HepG2 (cell line): ENCODE data around the gene LRP5. TPM values are rescaled to one million over a fixed set of nuclear protein-coding genes. Genes with fewer than 3 reads are reported as not detected.

Experiments
- AGO1 ChIP-seq: fragments of 200-400 bp; formaldehyde crosslinking; IDR thresholded peaks from 2 replicates; pipeline ENCODE4 v1.6.1; 2017; ENCODE audit warnings: mild to moderate bottlenecking, low read depth, low read length, moderate library complexity; ENCODE audit not compliant: poor library complexity, severe bottlenecking
- DNMT1 ChIP-seq: sonication (generic); formaldehyde crosslinking; IDR thresholded peaks from 2 replicates; pipeline ENCODE4 v1.5.1; 2020; ENCODE audit warnings: mild to moderate bottlenecking, missing genetic modification reagents
- GATAD1 ChIP-seq: IDR thresholded peaks from 2 replicates; pipeline ENCODE4 v1.6.1; 2016; ENCODE audit warnings: missing genetic modification reagents, missing compliant biosample characterization
- HOXA7 ChIP-seq: sonication (generic); formaldehyde crosslinking; IDR thresholded peaks from 2 replicates; pipeline ENCODE4 v1.8.1; 2022; ENCODE audit warnings: mild to moderate bottlenecking, missing genetic modification reagents, moderate library complexity
- KMT2B ChIP-seq: IDR thresholded peaks from 2 replicates; pipeline ENCODE4 v1.6.1; 2016; ENCODE audit warnings: missing genetic modification reagents, missing compliant biosample characterization
- MTA3 ChIP-seq: sonication (generic); formaldehyde crosslinking; IDR thresholded peaks from 2 replicates; pipeline ENCODE4 v1.4.0; 2020; ENCODE audit warnings: missing genetic modification reagents
- SAP130 ChIP-seq: IDR thresholded peaks from 2 replicates; pipeline ENCODE4 v1.6.1; 2016; ENCODE audit warnings: low read depth
- SIN3B ChIP-seq: fragments of 150-350 bp; IDR thresholded peaks from 2 replicates; pipeline ENCODE4 v1.6.1; 2014; ENCODE audit warnings: low read length
- ZHX2 ChIP-seq, 2 experiments: sonication (generic) in 1 of 2; formaldehyde crosslinking in 1 of 2; IDR thresholded peaks; 2 replicates each; pipeline versions ENCODE4 v1.6.1 to v1.9.0; 2014 to 2022; ENCODE audit warnings: antibody characterized with exemption in 1 of 2, borderline replicate concordance in 1 of 2, inconsistent platforms in 1 of 2, low read depth in 1 of 2, missing genetic modification reagents in 1 of 2
- ZNF160 ChIP-seq: sonication (generic); formaldehyde crosslinking; IDR thresholded peaks from 2 replicates; pipeline ENCODE4 v1.8.0; 2022; ENCODE audit warnings: mild to moderate bottlenecking, inconsistent platforms, missing genetic modification reagents
- ZNF335 ChIP-seq: sonication (generic); formaldehyde crosslinking; IDR thresholded peaks from 2 replicates; pipeline ENCODE4 v1.4.0; 2020; ENCODE audit warnings: missing genetic modification reagents
- ZSCAN31 ChIP-seq: sonication (generic); formaldehyde crosslinking; IDR thresholded peaks from 2 replicates; pipeline ENCODE4 v1.5.0; 2020; ENCODE audit warnings: low read depth, mild to moderate bottlenecking, missing genetic modification reagents
- ZUFSP ChIP-seq: sonication (generic); formaldehyde crosslinking; IDR thresholded peaks from 2 replicates; pipeline ENCODE4 v1.9.0; 2021; ENCODE audit warnings: missing genetic modification reagents, mild to moderate bottlenecking, borderline replicate concordance
- polyA plus RNA-seq, 8 experiments: library from polyadenylated mRNA; depleted of rRNA in 3 of 8; stranded (reverse) in 7 of 8; unstranded in 1 of 8; fragments of >200 nt; fragmentation: Illumina TruSeq in 4 of 8; extraction: Trizol in 4 of 8; gene quantifications; 2 replicates each; pipeline versions ENCODE4 v1.2.1 to v1.2.3, GENCODE V29; 2011 to 2016; ENCODE audit warnings: low read depth in 4 of 8, missing spikeins in 1 of 8, mixed read lengths in 1 of 8; ENCODE audit not compliant: insufficient read depth in 1 of 8
- total RNA-seq, 5 experiments: library from RNA; depleted of rRNA; stranded (reverse); fragments of >200 nt; fragmentation: Illumina TruSeq; extraction: Trizol; gene quantifications; 2 replicates each; pipeline ENCODE4 v1.2.3, GENCODE V29; 2016; ENCODE audit warnings: low read depth in 1 of 5
- TF ChIP-seq, protein P1 (sequence below): sonication (generic); formaldehyde crosslinking; IDR thresholded peaks from 2 replicates; pipeline ENCODE4 v1.9.0; 2022; ENCODE audit warnings: missing genetic modification reagents, mild to moderate bottlenecking, borderline replicate concordance
- TF ChIP-seq, protein P2 (sequence below): sonication (generic); formaldehyde crosslinking; IDR thresholded peaks from 2 replicates; pipeline ENCODE4 v1.5.0; 2020; ENCODE audit warnings: mild to moderate bottlenecking, missing genetic modification reagents, borderline replicate concordance
- TF ChIP-seq, protein P3 (sequence below): sonication (generic); formaldehyde crosslinking; IDR thresholded peaks from 2 replicates; pipeline ENCODE4 v1.5.0; 2020; ENCODE audit warnings: mild to moderate bottlenecking, low read depth, missing genetic modification reagents, borderline replicate concordance

LRP5 gene
- total and polyA plus RNA-seq, 2 of the 13 experiments (the other 11 are each of a cell fraction or from before 2014, with no cell fraction given) = 40.4 to 64.0 TPM

DNA sequence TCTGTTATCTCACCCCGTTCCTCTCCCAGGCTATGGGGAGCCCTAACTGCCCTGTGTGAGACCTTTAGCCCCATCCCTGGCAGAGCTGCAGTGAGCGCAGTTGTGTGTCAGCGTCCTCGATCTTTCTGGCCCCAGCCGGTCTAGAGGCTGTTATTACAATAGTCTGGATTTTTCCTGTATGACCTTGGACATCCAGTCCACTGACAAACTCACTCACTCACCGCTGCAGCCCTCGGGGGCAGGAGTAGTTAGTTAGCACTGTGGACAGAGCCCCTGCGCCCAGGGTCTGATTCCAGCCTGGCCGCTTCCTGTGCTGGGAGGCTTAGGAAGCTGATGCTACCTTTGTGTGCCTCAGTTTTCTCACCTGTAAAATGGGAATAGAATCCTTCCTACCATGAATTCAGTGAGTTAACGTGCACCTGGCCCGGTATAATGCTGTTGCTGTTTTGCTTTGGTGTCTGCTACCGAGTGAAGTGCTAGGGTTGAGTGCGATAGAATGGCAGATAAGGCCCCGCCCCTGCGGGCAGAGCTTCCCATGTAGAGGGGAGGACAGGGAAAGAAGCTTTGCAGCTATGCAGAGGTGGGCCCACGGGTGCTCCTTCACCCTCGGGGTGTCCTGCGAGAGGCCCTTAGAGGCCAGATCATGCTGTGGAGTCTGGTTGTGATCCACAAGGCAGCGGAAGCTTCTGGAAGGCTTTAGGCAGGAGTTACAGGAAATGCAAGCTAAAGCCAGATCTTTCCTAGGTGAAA is 3.0 kb downstream of the LRP5 start (continued):
- TF ChIP-seq, protein P1, sequence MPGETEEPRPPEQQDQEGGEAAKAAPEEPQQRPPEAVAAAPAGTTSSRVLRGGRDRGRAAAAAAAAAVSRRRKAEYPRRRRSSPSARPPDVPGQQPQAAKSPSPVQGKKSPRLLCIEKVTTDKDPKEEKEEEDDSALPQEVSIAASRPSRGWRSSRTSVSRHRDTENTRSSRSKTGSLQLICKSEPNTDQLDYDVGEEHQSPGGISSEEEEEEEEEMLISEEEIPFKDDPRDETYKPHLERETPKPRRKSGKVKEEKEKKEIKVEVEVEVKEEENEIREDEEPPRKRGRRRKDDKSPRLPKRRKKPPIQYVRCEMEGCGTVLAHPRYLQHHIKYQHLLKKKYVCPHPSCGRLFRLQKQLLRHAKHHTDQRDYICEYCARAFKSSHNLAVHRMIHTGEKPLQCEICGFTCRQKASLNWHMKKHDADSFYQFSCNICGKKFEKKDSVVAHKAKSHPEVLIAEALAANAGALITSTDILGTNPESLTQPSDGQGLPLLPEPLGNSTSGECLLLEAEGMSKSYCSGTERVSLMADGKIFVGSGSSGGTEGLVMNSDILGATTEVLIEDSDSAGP (CRISPR knock-in tag) = peak; percentile 58; the same call in 1 of the 2 replicates
- TF ChIP-seq DNMT1 (CRISPR knock-in tag) (no peak), ZNF160 (CRISPR knock-in tag) (peak; percentile 43; the same call in 1 of the 2 replicates), ZUFSP (CRISPR knock-in tag) (no peak), ZHX2 (IDR thresholded peaks at IDR 0.05; ENCODE audit: low read depth) (0 out of 2 replicates have a peak, but pooled peaks have one; percentile 29), ZHX2 (CRISPR knock-in tag; IDR thresholded peaks at IDR 0.05; ENCODE audit: borderline replicate concordance) (no peak), GATAD1 (CRISPR knock-in tag) (peak; percentile 31; the same call in 1 of the 2 replicates), SAP130 (CRISPR knock-in tag) (peak; percentile 91), SIN3B (no peak), HOXA7 (CRISPR knock-in tag) (no peak), MTA3 (no peak), ZSCAN31 (CRISPR knock-in tag) (peak; percentile 43; the same call in 1 of the 2 replicates), KMT2B (CRISPR knock-in tag) (peak; percentile 37; the same call in 1 of the 2 replicates), AGO1 (no peak), ZNF335 (peak; percentile 41; the same call in 1 of the 2 replicates)
- TF ChIP-seq, protein P2, sequence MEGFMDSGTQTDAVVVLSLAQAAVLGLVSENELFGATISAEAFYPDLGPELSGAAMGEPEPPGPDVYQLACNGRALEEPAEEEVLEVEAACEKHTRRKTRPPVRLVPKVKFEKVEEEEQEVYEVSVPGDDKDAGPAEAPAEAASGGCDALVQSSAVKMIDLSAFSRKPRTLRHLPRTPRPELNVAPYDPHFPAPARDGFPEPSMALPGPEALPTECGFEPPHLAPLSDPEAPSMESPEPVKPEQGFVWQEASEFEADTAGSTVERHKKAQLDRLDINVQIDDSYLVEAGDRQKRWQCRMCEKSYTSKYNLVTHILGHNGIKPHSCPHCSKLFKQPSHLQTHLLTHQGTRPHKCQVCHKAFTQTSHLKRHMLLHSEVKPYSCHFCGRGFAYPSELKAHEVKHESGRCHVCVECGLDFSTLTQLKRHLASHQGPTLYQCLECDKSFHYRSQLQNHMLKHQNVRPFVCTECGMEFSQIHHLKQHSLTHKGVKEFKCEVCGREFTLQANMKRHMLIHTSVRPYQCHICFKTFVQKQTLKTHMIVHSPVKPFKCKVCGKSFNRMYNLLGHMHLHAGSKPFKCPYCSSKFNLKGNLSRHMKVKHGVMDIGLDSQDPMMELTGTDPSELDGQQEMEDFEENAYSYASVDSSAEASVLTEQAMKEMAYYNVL (CRISPR knock-in tag) = peak; percentile 82
- TF ChIP-seq, protein P3, sequence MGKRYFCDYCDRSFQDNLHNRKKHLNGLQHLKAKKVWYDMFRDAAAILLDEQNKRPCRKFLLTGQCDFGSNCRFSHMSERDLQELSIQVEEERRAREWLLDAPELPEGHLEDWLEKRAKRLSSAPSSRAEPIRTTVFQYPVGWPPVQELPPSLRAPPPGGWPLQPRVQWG (CRISPR knock-in tag) = no peak
